ENCODE data around the gene KRTAP5-3. TPM values are rescaled to one million over a fixed set of nuclear protein-coding genes. Genes with fewer than 3 reads are reported as not detected.

KRTAP5-3 gene
- total and polyA plus RNA-seq, 2 donors (not counting 3 experiments of a cell fraction or from before 2014, with no cell fraction given) = not detected

DNA sequence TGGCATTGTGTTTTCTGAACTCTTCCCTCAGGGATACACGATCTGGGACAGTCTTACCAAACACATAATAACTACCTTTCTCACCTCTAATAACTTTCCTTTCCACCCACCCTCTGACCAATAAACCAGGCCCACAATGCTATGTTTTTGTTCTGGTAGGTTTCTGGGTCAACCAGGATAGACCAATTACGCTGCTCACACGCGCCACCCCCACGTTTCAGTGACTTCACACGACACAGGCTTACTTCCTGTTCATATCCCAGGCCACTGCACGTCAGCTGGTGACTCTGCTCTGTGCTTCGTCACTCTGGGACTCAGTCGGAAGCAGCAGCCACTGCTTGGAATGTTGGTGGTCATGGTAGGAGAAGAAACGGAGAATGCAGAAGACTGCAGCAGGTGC, 11.2 kb upstream of the KRTAP5-3 start:
- no peaks in the 10 kb centered on the region for H3K9me3 ChIP-seq (replicated peaks; ENCODE audit: control insufficient read depth, insufficient read depth, low read length)
- dilution Hi-C loops (cut with MboI; ENCODE audit: extremely low pct_ligation_motif_present, low sequenced_read_pairs) = no loop called here
- BruUV-seq (replicated peaks) = no TSS peak
- no peak overlapping the region for H3K4me3 ChIP-seq (replicated peaks in 1 of 3; ENCODE audit: insufficient read depth in 1 of 3, low read depth in 1 of 3, low read length in 3 of 3)
- no peak overlapping the region for H3K4me2 ChIP-seq (ENCODE audit: insufficient read depth, low read length)
- DNase-seq (ENCODE audit: low read depth, low spot score) (no peak), FAIRE-seq (no peak)
- no peaks in the 10 kb centered on the region for H3K4me1 ChIP-seq (ENCODE audit: control insufficient read depth, extremely low read depth, insufficient read depth, low read length)
- no peak overlapping the region for H3K27ac ChIP-seq (ENCODE audit: insufficient read depth, low read depth, low read length)
- peaks cover 2 to 4% of the 10 kb centered on the region in 2 experiments for H3K27me3 ChIP-seq (ENCODE audit: control insufficient read depth in 2 of 2, insufficient read depth in 2 of 2, low read length in 2 of 2)
- H2AFZ ChIP-seq (ENCODE audit: low read depth, low read length) = no peak overlapping the region
- no peak overlapping the region for H3K9ac ChIP-seq (replicated peaks; ENCODE audit: extremely low read depth, insufficient read depth, low read length)
- intact Hi-C loops (cut with micrococcal nuclease) = loop anchor here (1.0 kb wide), 1 partner anchor 19 kb away; no protein-coding TSS in a partner anchor
- no peaks in the 10 kb centered on the region for H3K9me1 ChIP-seq (replicated peaks; ENCODE audit: control insufficient read depth, extremely low read depth, insufficient read depth, low read length)
- POLR2A ChIA-PET = no interaction called here
- no peaks in the 10 kb centered on the region for H4K20me1 ChIP-seq (replicated peaks; ENCODE audit: control insufficient read depth, extremely low read depth, insufficient read depth, low read length)
- H3K79me2 ChIP-seq (ENCODE audit: control insufficient read depth, insufficient read depth, low read length) = no peaks in the 10 kb centered on the region
- no peaks in the 10 kb centered on the region for H3K36me3 ChIP-seq (ENCODE audit: control insufficient read depth in 2 of 2, extremely low read depth in 1 of 2, insufficient read depth in 2 of 2, low read length in 2 of 2)
- CTCF ChIA-PET = interaction anchor here (1.6 to 3.5 kb wide), 2 partner anchors 24 to 33 kb away, joined by 3 to 24 read pairs; no protein-coding TSS in a partner anchor
- no peak for TF ChIP-seq EZH2 (IDR thresholded peaks at IDR 0.05; ENCODE audit: borderline replicate concordance, low read depth, low read length, severe bottlenecking)
- no peak for TF ChIP-seq FOS (IDR thresholded peaks at IDR 0.05; ENCODE audit: borderline replicate concordance, insufficient read depth, low read length)
- TF ChIP-seq, protein P1, sequence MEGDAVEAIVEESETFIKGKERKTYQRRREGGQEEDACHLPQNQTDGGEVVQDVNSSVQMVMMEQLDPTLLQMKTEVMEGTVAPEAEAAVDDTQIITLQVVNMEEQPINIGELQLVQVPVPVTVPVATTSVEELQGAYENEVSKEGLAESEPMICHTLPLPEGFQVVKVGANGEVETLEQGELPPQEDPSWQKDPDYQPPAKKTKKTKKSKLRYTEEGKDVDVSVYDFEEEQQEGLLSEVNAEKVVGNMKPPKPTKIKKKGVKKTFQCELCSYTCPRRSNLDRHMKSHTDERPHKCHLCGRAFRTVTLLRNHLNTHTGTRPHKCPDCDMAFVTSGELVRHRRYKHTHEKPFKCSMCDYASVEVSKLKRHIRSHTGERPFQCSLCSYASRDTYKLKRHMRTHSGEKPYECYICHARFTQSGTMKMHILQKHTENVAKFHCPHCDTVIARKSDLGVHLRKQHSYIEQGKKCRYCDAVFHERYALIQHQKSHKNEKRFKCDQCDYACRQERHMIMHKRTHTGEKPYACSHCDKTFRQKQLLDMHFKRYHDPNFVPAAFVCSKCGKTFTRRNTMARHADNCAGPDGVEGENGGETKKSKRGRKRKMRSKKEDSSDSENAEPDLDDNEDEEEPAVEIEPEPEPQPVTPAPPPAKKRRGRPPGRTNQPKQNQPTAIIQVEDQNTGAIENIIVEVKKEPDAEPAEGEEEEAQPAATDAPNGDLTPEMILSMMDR (IDR thresholded peaks at IDR 0.05; ENCODE audit: extremely low read depth in 1 of 2, insufficient read depth in 1 of 2, low read depth in 1 of 2, low read length in 2 of 2) = no peak
- TF ChIP-seq MYC (IDR thresholded peaks at IDR 0.05; ENCODE audit: low read depth, low read length) = no peak
- no peak for TF ChIP-seq POLR2AphosphoS5 (IDR thresholded peaks at IDR 0.05; ENCODE audit: insufficient read depth, low read depth, low read length)
- TF ChIP-seq GATA2 (IDR thresholded peaks at IDR 0.05; ENCODE audit: insufficient read depth, insufficient read length, low read depth, low read length) = no peak
- TF ChIP-seq, protein P2, sequence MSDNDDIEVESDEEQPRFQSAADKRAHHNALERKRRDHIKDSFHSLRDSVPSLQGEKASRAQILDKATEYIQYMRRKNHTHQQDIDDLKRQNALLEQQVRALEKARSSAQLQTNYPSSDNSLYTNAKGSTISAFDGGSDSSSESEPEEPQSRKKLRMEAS (IDR thresholded peaks at IDR 0.05; ENCODE audit: insufficient read depth, insufficient read length) = no peak
